Activated T-helper 1 cell treated with anti-CD3 and anti-CD28 coated beads, Interleukin-12 subunit alpha, Interleukin-12 subunit beta, Interleukin-2, Interleukin-4 antibody, amounts not matched to agents 30 ng/mL and 10 ng/mL and 1 ng/mL, durations not matched to agents 14 hours and 24 hours and 36 hours (primary cell): ENCODE data around the gene PTPN14. TPM values are rescaled to one million over a fixed set of nuclear protein-coding genes. Genes with fewer than 3 reads are reported as not detected.
A peak's percentile ranks its signal among the peaks of the same experiment; 100 is the strongest.

Experiments used
- DNase-seq: peaks from one replicate; pipeline ENCODE4 v3.0.0; 2021; ENCODE audit warnings: low spot score
- H3K27ac Mint-ChIP-seq: one replicate; pipeline ENCODE4 v1.8.0; 2021; ENCODE audit warnings: mild to moderate bottlenecking, mixed read lengths
- H3K27me3 Mint-ChIP-seq: one replicate; pipeline ENCODE4 v1.8.0; 2022; ENCODE audit warnings: mild to moderate bottlenecking, moderate library complexity, mixed read lengths; ENCODE audit not compliant: insufficient read depth
- H3K36me3 Mint-ChIP-seq: one replicate; pipeline ENCODE4 v1.8.0; 2021; ENCODE audit warnings: low read depth, mixed read lengths
- H3K4me1 Mint-ChIP-seq: one replicate; pipeline ENCODE4 v1.8.0; 2021; ENCODE audit warnings: low read depth, mixed read lengths
- H3K4me3 Mint-ChIP-seq: one replicate; pipeline ENCODE4 v1.8.0; 2021; ENCODE audit warnings: mild to moderate bottlenecking, moderate library complexity, mixed read lengths
- H3K9me3 Mint-ChIP-seq: one replicate; pipeline ENCODE4 v1.8.0; 2021; ENCODE audit warnings: mixed read lengths
- intact Hi-C: fragments of 100-400 bp; cut with micrococcal nuclease; formaldehyde crosslinking; loops from one replicate; pipeline ENCODE4 v1.15.1; 2024
- total RNA-seq: library from RNA; stranded (reverse); gene quantifications from 2 replicates; pipeline ENCODE4 v1.2.3, GENCODE V29; 2022

Gene PTPN14
- total RNA-seq, 1 donor from 2014 or later: 20.6 TPM

DNA sequence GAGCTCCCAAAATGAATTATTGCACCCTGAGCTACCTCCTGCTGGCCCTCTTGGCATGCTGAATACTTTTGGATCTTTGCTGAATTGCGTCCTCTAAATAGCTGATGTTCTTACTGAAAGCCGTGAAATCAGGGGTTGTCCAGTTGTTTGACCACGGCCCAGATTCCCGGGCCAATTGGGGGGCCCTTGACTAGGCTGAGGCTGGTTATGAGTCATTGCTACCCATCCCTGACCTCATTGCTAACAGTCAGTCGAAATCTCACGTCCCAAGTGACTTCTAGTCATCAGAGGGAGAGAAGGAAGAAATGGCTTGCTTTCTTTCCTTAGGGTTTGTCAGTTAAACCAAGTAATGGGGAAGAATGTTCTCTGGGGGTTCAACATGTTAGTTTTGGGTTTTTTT lies 233.0 kb downstream of the PTPN14 start:
- Mint-ChIP-seq H3K27me3 (no peaks in the 10 kb centered on the region), H3K4me1 (no peaks in the 10 kb centered on the region), H3K27ac (no peak overlapping the region), H3K4me3 (no peak overlapping the region), H3K9me3 (no peaks in the 10 kb centered on the region), H3K36me3 (peaks cover 7% of the 10 kb centered on the region)
- intact Hi-C loops: no loop called here
- DNase-seq: no peak

GRCh38 chr1:214317734-214318133 lies 233.7 kb downstream of the PTPN14 start:
- Mint-ChIP-seq H3K4me1 (no peaks in the 10 kb centered on the region), H3K27ac (no peak overlapping the region), H3K27me3 (no peaks in the 10 kb centered on the region), H3K9me3 (no peaks in the 10 kb centered on the region), H3K4me3 (no peak overlapping the region), H3K36me3 (peaks cover 7% of the 10 kb centered on the region)
- intact Hi-C loops: loop anchor here (2.0 kb wide), 1 partner anchor 27 kb away; no protein-coding TSS in a partner anchor
- DNase-seq: no peak

- no peak overlapping the region for H3K27ac Mint-ChIP-seq
- no peak overlapping the region for H3K4me3 Mint-ChIP-seq
- no peaks in the 10 kb centered on the region for H3K9me3 Mint-ChIP-seq
- peaks cover 7% of the 10 kb centered on the region for H3K36me3 Mint-ChIP-seq
- intact Hi-C loops: loop anchor here (2.0 kb wide), 1 partner anchor 26 kb away; no protein-coding TSS in a partner anchor
- H3K4me1 Mint-ChIP-seq: peaks cover 3% of the 10 kb centered on the region
- DNase-seq: no peak
- H3K27me3 Mint-ChIP-seq: no peaks in the 10 kb centered on the region
Observed at GRCh38 chr1:214317300-214317699, 234.1 kb downstream of the PTPN14 start.

- H3K27me3 Mint-ChIP-seq: no peaks in the 10 kb centered on the region
- intact Hi-C loops: loop anchor here (2.0 kb wide), 1 partner anchor 26 kb away; no protein-coding TSS in a partner anchor
- H3K4me1 Mint-ChIP-seq: peaks cover 7% of the 10 kb centered on the region
- no peak for DNase-seq
- H3K9me3 Mint-ChIP-seq: no peaks in the 10 kb centered on the region
- peaks cover 7% of the 10 kb centered on the region for H3K36me3 Mint-ChIP-seq
- no peak overlapping the region for H3K27ac Mint-ChIP-seq
- H3K4me3 Mint-ChIP-seq: no peak overlapping the region
Observed at GRCh38 chr1:214316593-214316992, 234.8 kb downstream of the PTPN14 start.

DNA sequence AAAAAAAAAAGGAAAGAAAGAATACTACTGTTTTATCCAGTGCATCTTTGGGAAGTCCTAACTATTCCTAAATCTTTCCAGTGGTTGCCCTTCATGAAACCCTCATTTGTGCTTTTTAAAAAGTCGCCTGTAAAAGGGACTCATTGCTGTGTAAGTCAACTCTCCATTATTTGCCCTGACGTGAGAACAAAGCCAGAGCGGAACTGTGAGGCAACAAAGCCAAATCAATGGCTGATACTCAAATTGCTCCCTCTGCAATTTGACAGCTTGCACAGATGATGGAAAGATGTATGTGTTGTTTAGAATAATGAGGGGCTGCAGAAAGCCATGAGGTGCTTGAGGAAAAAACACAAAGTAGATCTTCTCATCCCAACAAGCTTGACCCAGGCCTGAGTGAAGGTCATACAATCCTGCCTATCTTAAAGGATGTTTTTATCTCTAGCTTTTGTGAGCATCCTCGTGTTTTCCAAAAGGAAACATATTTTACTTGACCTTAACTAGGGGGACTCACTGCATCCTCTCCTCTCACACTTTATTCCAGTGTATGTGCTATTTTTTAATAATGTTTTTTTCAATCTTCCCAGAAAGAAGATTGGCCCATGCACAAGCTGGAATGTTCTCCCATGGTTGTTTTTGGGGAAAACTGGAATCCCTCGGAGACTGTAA lies 237.1 kb downstream of the PTPN14 start:
- intact Hi-C loops: no loop called here
- DNase-seq: no peak
- Mint-ChIP-seq H3K4me1 (peaks cover 25% of the 10 kb centered on the region), H3K27ac (no peak overlapping the region), H3K4me3 (no peak overlapping the region), H3K36me3 (peaks cover 7% of the 10 kb centered on the region), H3K27me3 (no peaks in the 10 kb centered on the region), H3K9me3 (no peaks in the 10 kb centered on the region)

DNA sequence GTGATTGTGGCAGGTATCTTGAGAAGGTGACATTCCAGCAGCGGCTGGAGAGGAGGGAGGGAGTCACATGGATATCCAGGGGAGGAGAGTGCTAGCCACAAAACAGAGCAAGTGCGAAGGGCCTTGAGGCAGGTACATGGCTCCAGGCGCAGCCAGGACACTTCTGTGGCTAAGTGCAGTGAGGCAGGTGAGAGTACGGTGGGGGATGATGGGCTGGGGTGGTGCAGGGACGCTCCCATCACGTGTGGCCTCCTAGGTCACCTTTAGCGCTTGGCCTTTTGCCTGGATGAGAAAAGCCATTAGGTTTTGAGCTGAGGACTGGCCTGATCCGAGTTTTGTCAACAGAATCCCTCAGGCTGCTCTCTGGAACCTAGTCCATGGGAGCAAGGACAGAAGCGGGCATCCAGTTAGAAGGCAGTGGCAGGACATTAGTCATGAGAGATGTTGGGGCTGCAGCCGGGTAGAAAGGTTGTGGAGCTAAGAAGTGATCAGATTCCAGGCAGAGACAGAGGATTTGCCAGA lies 238.8 kb downstream of the PTPN14 start:
- H3K9me3 Mint-ChIP-seq: no peaks in the 10 kb centered on the region
- intact Hi-C loops: no loop called here

DNA sequence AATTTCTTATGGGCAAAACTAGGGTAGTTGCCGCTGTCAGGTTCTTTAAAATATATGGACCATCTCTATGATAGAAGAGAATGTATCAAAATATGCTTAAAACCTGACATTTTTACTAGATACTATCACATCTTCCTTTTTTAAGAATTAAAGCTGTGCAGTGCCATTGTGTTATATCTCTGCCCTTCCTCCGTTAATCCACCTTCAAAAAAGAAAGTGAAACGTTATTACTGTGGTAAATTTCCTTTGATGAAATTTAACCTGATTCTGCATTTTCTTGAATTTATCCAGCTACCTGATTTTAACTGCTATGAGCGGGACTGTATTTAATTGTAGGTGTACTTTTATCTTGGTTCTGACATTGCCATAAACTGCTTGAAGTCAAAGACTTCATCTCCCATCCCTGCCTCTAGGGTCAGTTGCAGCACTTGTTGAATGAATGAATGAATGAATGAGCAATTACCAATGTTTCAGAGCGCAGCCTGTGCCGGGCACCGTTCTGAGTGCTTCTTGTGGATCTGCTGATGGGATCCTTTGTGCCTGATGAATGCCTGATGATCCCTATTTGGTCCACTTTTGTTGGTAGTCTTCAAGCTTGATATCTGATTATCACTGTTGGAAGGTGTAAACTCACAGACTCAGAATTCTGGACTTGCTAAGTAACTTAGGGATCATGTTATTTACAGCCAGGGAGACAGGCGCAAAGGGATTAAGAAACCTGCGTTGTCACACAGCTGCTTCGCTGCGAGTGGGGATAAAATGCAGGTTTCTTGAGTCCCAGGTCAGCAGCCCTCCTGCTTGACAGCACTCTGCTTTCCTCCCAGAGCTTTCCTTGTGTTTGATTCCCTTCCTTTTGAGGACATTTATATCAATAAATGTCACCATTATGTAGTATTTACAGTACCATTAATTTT lies 240.4 kb downstream of the PTPN14 start:
- intact Hi-C loops: loop anchor here (2.0 kb wide), 1 partner anchor 30 kb away; the partner anchor contains the start of gene SMYD2
- no peak for DNase-seq
- H3K4me3 Mint-ChIP-seq: peak overlapping the region; percentile 75
- no peak overlapping the region for H3K27ac Mint-ChIP-seq
- H3K27me3 Mint-ChIP-seq: no peaks in the 10 kb centered on the region
- H3K9me3 Mint-ChIP-seq: no peaks in the 10 kb centered on the region
- H3K4me1 Mint-ChIP-seq: peaks cover 29% of the 10 kb centered on the region
- peaks cover 7% of the 10 kb centered on the region for H3K36me3 Mint-ChIP-seq

More for the DNA sequence above, 238.8 kb downstream of the PTPN14 start:
- Mint-ChIP-seq H3K4me1 (peaks cover 29% of the 10 kb centered on the region), H3K27me3 (no peaks in the 10 kb centered on the region), H3K4me3 (no peak overlapping the region), H3K27ac (no peak overlapping the region), H3K36me3 (peaks cover 7% of the 10 kb centered on the region)
- no peak for DNase-seq

DNA sequence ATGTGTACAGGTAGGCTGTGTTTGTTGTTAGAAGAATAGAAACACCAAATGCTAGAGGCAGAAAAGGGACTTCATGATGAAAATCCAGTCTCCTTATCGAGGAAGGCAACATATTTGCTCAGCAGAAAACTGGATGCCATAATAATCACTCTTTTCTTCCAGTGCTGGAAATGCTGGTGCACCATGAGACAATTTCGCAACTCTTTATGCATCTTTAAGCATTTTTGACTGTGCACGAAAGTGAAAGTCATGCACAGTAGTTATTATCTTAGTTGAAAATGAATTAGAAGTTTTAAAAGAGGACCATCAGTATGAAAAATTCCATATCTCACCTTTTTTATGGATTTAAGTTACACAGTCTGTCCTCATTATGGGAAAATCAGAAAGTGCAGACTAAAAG lies 241.4 kb downstream of the PTPN14 start:
- Mint-ChIP-seq H3K27me3 (no peaks in the 10 kb centered on the region), H3K9me3 (no peaks in the 10 kb centered on the region), H3K4me3 (no peak overlapping the region), H3K36me3 (peaks cover 4% of the 10 kb centered on the region), H3K4me1 (peaks cover 29% of the 10 kb centered on the region), H3K27ac (no peak overlapping the region)
- no peak for DNase-seq
- intact Hi-C loops: loop anchor here (2.0 kb wide), 1 partner anchor 29 kb away; the partner anchor contains the start of gene SMYD2

DNA sequence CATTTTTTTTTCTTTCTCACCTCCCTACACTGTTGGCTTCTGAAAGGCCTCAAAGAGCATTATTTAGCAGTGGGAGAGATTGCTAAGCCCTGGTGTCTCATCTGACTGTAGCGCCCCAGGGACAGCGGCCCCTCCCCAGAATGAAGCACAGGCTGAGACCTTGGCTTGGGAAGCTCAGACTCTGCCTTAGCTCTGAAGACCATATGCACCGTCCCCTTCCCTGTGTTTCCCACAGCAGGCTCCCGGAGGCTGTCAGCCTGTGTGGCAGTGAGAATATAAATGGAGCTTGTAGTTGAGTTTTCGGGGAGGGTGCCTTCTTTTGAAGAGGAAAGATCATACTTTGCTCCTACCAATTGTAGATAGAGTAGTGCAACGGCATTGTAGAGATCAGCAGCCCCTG lies 245.1 kb downstream of the PTPN14 start:
- intact Hi-C loops: no loop called here
- Mint-ChIP-seq H3K9me3 (no peaks in the 10 kb centered on the region), H3K27me3 (no peaks in the 10 kb centered on the region), H3K36me3 (no peaks in the 10 kb centered on the region), H3K27ac (no peak overlapping the region), H3K4me1 (peaks cover 22% of the 10 kb centered on the region), H3K4me3 (no peak overlapping the region)
- DNase-seq: no peak

DNA sequence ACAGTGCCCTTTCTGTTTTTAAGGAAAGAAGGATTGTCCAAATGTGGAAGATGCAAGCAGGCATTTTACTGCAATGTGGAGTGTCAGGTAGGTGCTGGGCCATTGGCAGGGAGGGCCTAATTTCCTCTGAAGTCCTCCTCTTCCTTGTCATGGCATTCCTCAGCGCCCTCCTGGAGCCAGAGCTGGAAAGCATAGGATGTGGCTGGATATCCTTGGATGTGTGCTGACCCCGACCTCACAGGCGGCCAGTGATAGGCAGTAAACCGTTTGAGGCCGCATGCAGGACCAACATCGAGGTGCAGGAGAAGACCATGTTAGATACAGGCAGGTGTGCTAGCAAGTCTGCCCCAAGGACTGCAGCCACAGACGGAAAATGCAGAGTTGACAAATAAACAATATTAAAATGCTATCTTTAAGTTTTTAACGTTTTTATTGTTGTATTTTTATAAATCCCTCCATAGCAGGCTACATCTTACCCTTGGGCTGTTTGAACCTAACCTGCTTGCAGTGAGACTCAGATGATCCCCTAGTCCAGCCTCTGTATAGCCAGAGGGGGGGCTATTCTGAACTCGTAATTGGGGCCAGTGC lies 246.1 kb downstream of the PTPN14 start:
- Mint-ChIP-seq H3K36me3 (no peaks in the 10 kb centered on the region), H3K9me3 (no peaks in the 10 kb centered on the region), H3K4me1 (peaks cover 13% of the 10 kb centered on the region), H3K4me3 (no peak overlapping the region), H3K27me3 (no peaks in the 10 kb centered on the region), H3K27ac (no peak overlapping the region)
- no peak for DNase-seq
- intact Hi-C loops: no loop called here

DNA sequence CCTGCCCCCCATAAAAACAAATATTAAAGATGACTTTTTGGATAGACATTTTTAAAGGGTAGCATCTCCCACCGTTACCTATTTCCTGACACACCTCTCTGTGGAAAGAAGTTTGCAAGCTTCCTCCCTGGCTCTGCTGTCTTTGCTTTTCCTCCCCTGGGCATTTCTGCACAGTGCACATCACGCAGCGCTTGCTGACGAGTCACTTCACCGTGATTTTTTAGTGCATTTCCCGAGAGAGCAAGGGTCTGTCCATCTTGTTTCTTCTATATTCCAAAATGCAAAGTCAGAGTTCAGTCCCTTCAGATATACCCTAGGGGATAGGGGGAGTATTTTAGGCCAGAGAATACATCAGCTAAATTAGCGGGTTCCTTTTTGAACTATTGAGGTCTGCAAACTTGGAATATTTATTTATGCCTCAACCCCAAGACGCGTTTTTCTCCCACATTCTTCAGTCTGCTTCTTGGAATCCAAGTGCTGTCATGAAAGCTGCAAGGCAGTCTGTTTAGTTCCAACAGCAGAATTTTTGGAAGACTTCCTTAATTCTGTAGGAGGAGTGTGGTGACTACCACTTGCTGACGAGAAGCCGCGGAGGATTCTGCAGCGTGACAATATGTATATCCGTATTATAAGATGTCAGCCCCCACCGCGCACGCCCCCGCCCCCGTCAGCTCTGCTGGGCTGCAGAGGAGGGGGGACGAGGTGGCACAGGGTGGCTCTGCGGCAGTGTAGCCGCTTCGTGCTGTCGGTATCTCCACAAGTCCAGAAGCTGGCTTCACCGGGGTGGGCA lies 248.1 kb downstream of the PTPN14 start:
- Mint-ChIP-seq H3K27me3 (no peaks in the 10 kb centered on the region), H3K27ac (no peak overlapping the region), H3K36me3 (no peaks in the 10 kb centered on the region), H3K9me3 (no peaks in the 10 kb centered on the region), H3K4me1 (peaks cover 3% of the 10 kb centered on the region), H3K4me3 (no peak overlapping the region)
- no peak for DNase-seq
- intact Hi-C loops: no loop called here

DNA sequence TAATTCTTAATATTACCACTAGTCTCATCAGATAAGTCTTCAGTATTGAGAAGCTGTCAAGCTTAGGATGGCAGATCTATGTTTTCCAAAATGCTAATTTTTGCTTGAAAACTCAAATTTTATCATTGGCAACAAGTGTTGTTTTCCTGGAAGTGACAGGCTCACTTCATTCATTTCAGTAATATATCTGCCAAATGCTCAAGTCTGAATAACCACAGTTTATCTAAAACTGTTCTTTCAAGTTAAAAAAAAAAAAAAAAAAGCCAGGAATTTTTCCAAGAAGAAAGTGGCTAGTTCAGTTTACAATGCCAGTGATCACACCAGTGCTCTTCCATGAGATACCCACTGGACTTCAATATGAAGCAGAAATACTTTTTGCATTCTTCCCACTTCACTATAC lies 249.9 kb downstream of the PTPN14 start:
- no peak for DNase-seq
- H3K9me3 Mint-ChIP-seq: no peaks in the 10 kb centered on the region
- no peaks in the 10 kb centered on the region for H3K4me1 Mint-ChIP-seq
- no peak overlapping the region for H3K4me3 Mint-ChIP-seq
- no peaks in the 10 kb centered on the region for H3K36me3 Mint-ChIP-seq
- H3K27ac Mint-ChIP-seq: no peak overlapping the region
- intact Hi-C loops: no loop called here
- no peaks in the 10 kb centered on the region for H3K27me3 Mint-ChIP-seq
